Measurements from ENCODE around the gene PROCA1. TPM values are rescaled to one million over a fixed set of nuclear protein-coding genes. Genes with fewer than 3 reads are reported as not detected.

PROCA1 gene
- total RNA-seq, 1 experiment from 2014 or later = 4.4 TPM

DNA sequence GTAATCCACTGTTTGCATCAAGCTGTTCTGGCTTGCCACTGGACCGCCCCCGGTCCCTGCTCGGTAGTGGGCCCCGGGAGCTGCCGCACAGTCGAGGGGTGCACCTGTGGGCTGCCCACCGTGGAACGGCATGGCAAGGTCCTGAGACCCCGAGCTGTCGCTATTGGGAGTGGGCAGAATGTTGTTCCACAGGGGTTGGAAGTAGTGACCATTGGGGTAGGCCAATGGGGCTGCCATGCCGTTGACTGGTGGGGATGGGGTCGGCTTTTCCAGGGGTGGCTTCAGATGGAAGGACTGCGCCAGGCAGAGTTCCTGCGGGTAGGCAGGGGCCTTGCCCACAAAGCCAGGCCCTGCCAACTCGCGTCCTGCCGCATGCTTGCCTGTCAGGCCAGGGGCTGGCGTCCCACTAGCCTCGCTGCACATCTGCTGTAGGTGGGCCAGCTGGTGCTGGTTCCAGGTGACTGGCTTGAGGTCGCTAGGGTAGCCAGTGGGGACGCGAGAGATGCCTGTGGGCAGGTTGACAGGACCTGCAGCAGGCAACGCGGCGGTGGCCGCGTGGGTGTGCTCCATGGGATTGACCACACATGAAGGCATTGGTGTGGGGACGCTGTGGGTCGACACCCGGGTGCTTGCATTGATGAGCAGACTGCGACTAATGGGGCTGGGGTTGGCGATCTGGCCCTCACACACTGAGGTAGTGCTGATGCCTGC, 46.9 kb upstream of the PROCA1 start:
- no peak overlapping the region for H3K4me3 Mint-ChIP-seq (ENCODE audit: unreplicated experiment)
- no peaks in the 10 kb centered on the region for H3K9me3 ChIP-seq
- H3K36me3 ChIP-seq (ENCODE audit: control insufficient read depth, insufficient read depth, low read length) = peaks cover 3% of the 10 kb centered on the region
- H3K27ac Mint-ChIP-seq (ENCODE audit: unreplicated experiment) = peak overlapping the region; percentile 5
- no peaks in the 10 kb centered on the region for H3K27me3 Mint-ChIP-seq (ENCODE audit: insufficient read depth, unreplicated experiment)
- no peaks in the 10 kb centered on the region for H3K4me1 Mint-ChIP-seq (ENCODE audit: low read depth, unreplicated experiment)
- H3K36me3 Mint-ChIP-seq (ENCODE audit: insufficient read depth, unreplicated experiment) = peaks cover 66% of the 10 kb centered on the region
- H3K4me3 ChIP-seq (ENCODE audit: low read depth, low read length) = no peak overlapping the region
- no peaks in the 10 kb centered on the region for H3K27me3 ChIP-seq (replicated peaks; ENCODE audit: control insufficient read depth, insufficient read depth, low read length)
- H3K4me1 ChIP-seq = no peaks in the 10 kb centered on the region
- ChIA-PET CTCF (interaction anchor here (0.8 kb wide), 1 partner anchor 9 kb away, joined by 3 read pairs; no protein-coding TSS in a partner anchor), POLR2A (no interaction called here)
- intact Hi-C loops (cut with micrococcal nuclease; ENCODE audit: unreplicated experiment) = no loop called here
- TF ChIP-seq, protein P1, sequence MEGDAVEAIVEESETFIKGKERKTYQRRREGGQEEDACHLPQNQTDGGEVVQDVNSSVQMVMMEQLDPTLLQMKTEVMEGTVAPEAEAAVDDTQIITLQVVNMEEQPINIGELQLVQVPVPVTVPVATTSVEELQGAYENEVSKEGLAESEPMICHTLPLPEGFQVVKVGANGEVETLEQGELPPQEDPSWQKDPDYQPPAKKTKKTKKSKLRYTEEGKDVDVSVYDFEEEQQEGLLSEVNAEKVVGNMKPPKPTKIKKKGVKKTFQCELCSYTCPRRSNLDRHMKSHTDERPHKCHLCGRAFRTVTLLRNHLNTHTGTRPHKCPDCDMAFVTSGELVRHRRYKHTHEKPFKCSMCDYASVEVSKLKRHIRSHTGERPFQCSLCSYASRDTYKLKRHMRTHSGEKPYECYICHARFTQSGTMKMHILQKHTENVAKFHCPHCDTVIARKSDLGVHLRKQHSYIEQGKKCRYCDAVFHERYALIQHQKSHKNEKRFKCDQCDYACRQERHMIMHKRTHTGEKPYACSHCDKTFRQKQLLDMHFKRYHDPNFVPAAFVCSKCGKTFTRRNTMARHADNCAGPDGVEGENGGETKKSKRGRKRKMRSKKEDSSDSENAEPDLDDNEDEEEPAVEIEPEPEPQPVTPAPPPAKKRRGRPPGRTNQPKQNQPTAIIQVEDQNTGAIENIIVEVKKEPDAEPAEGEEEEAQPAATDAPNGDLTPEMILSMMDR (IDR thresholded peaks at IDR 0.05; ENCODE audit: insufficient read depth in 1 of 2, low read depth in 1 of 2, low read length in 1 of 2, severe bottlenecking in 1 of 2, unreplicated experiment in 1 of 2) = no peak
- BruUV-seq (replicated peaks) = no TSS peak
- H3K9me3 Mint-ChIP-seq (ENCODE audit: unreplicated experiment) = no peaks in the 10 kb centered on the region
- DNase-seq = no peak

DNA sequence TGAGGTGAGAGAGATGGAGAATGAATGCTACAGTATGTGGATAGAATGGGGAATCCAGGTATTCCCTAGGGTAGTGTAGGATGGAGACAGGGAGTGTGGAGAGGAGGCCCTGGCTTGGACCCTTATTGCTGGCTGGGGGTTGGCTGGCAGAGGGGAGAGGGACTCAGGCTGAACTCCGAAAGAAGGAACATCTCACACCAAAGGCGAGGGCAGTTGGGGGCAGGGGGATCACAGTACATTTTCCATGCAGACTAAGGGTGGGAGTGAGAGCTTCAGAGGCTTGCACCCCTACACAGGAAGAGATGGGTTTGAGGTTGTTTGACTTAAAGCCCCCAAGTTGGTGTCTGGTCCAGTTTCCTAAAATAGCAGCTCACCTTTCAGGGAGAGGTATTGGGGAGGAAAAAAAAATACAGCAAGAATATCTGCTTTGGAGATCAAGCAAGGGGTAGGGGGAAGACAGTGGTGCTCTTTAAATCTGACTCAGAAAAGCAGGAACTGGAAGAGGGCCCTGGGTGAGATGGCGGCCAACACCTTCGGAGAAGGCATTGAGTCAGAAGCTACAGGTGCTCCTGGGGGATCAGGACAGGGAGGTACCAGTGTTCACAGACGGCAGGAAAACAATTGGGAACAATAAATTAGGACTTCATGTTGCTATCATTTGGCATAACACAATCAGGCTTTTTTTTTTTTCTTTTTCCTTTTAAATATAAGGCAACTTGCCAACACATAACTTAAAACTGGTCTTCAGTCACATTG, 44.5 kb upstream of the PROCA1 start:
- no peak overlapping the region for H3K4me3 Mint-ChIP-seq (ENCODE audit: unreplicated experiment)
- TF ChIP-seq, protein P1 (IDR thresholded peaks at IDR 0.05; ENCODE audit: insufficient read depth in 1 of 2, low read depth in 1 of 2, low read length in 1 of 2, severe bottlenecking in 1 of 2, unreplicated experiment in 1 of 2) = no peak
- H3K4me1 Mint-ChIP-seq (ENCODE audit: low read depth, unreplicated experiment) = no peaks in the 10 kb centered on the region
- no TSS peak for BruUV-seq (replicated peaks)
- Histone ChIP-seq H3K4me3 (ENCODE audit: low read depth, low read length) (no peak overlapping the region), H3K4me1 (no peaks in the 10 kb centered on the region), H3K36me3 (ENCODE audit: control insufficient read depth, insufficient read depth, low read length) (peaks cover 2% of the 10 kb centered on the region), H3K27me3 (replicated peaks; ENCODE audit: control insufficient read depth, insufficient read depth, low read length) (no peaks in the 10 kb centered on the region), H3K9me3 (no peaks in the 10 kb centered on the region)
- ChIA-PET POLR2A (no interaction called here), CTCF (interaction anchor here (0.5 kb wide), 1 partner anchor 616 kb away, joined by 3 read pairs; no protein-coding TSS in a partner anchor)
- H3K9me3 Mint-ChIP-seq (ENCODE audit: unreplicated experiment) = no peaks in the 10 kb centered on the region
- intact Hi-C loops (cut with micrococcal nuclease; ENCODE audit: unreplicated experiment) = no loop called here
- peaks cover 69% of the 10 kb centered on the region for H3K36me3 Mint-ChIP-seq (ENCODE audit: insufficient read depth, unreplicated experiment)
- no peak overlapping the region for H3K27ac Mint-ChIP-seq (ENCODE audit: unreplicated experiment)
- no peaks in the 10 kb centered on the region for H3K27me3 Mint-ChIP-seq (ENCODE audit: insufficient read depth, unreplicated experiment)
- DNase-seq = no peak

DNA sequence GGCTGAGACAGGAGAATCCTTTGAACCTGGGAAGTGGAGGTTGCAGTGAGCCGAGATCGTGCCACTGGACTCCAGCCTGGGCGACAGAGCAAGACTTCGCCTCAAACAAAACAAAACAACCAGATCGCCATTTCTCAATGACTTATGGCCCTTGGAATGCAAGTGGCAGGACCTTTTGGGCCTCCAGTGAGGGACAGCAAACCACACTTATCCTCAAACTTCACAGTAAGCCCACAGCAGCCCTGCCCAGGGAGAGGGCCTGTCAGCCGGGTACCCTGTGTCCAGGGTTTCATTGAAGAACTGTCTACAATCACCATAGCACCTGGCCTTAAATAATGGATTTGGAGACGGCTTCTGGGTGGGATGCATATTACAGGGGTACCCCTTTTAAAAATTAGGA, 43.8 kb upstream of the PROCA1 start:
- no peak overlapping the region for H3K4me3 Mint-ChIP-seq (ENCODE audit: unreplicated experiment)
- Histone ChIP-seq H3K9me3 (no peaks in the 10 kb centered on the region), H3K4me1 (no peaks in the 10 kb centered on the region), H3K27me3 (replicated peaks; ENCODE audit: control insufficient read depth, insufficient read depth, low read length) (no peaks in the 10 kb centered on the region), H3K36me3 (ENCODE audit: control insufficient read depth, insufficient read depth, low read length) (peaks cover 6% of the 10 kb centered on the region), H3K4me3 (ENCODE audit: low read depth, low read length) (no peak overlapping the region)
- no peaks in the 10 kb centered on the region for H3K27me3 Mint-ChIP-seq (ENCODE audit: insufficient read depth, unreplicated experiment)
- CTCF ChIA-PET = interaction anchor here (1.4 kb wide), 1 partner anchor 8 kb away, joined by 5 read pairs; no protein-coding TSS in a partner anchor
- POLR2A ChIA-PET = interaction anchor here (0.6 kb wide), 1 partner anchor 32 kb away, joined by 3 read pairs; no protein-coding TSS in a partner anchor
- TF ChIP-seq, protein P1 (IDR thresholded peaks at IDR 0.05; ENCODE audit: insufficient read depth in 1 of 2, low read depth in 1 of 2, low read length in 1 of 2, severe bottlenecking in 1 of 2, unreplicated experiment in 1 of 2) = no peak
- H3K27ac Mint-ChIP-seq (ENCODE audit: unreplicated experiment) = no peak overlapping the region
- H3K4me1 Mint-ChIP-seq (ENCODE audit: low read depth, unreplicated experiment) = no peaks in the 10 kb centered on the region
- DNase-seq = no peak
- H3K9me3 Mint-ChIP-seq (ENCODE audit: unreplicated experiment) = no peaks in the 10 kb centered on the region
- intact Hi-C loops (cut with micrococcal nuclease; ENCODE audit: unreplicated experiment) = no loop called here
- BruUV-seq (replicated peaks) = no TSS peak
- peaks cover 75% of the 10 kb centered on the region for H3K36me3 Mint-ChIP-seq (ENCODE audit: insufficient read depth, unreplicated experiment)

All from Caco-2 (cell line).